ENCODE data around the gene PBX4. TPM values are rescaled to one million over a fixed set of nuclear protein-coding genes. Genes with fewer than 3 reads are reported as not detected.

The PBX4 gene
- total RNA-seq, 1 experiment from 2014 or later = 11.6 TPM

GRCh38 chr19:19566306-19566705 is 52.2 kb downstream of the PBX4 start:
- H3K9ac ChIP-seq (ENCODE audit: low read length) = no peak overlapping the region
- DNase-seq (ENCODE audit: low read depth, low spot score) = no peak
- H3K27ac ChIP-seq (ENCODE audit: low read depth, low read length) = no peak overlapping the region
- H3K9me3 ChIP-seq (ENCODE audit: control insufficient read depth in 1 of 2, insufficient read depth in 1 of 2, low read depth in 1 of 2, low read length in 2 of 2) = no peaks in the 10 kb centered on the region
- H3K79me2 ChIP-seq (ENCODE audit: insufficient read depth, low read length) = no peaks in the 10 kb centered on the region
- H3K27me3 ChIP-seq (ENCODE audit: insufficient read depth, low read length) = no peaks in the 10 kb centered on the region
- intact Hi-C loops (cut with micrococcal nuclease) = no loop called here
- H4K20me1 ChIP-seq (ENCODE audit: insufficient read depth) = no peaks in the 10 kb centered on the region
- no peaks in the 10 kb centered on the region for H3K9me2 ChIP-seq (ENCODE audit: insufficient read depth)
- H3K4me1 ChIP-seq (ENCODE audit: control insufficient read depth in 1 of 2, insufficient read depth in 2 of 2, low read length in 2 of 2) = no peaks in the 10 kb centered on the region
- H2AFZ ChIP-seq (ENCODE audit: low read depth, low read length, poor library complexity, severe bottlenecking) = no peak overlapping the region
- ChIA-PET CTCF (no interaction called here), RAD21 (ENCODE audit: low non-redundant PET in 1 of 2, low total read pairs in 2 of 2, uncharacterized antibody in 2 of 2, unreplicated experiment in 2 of 2) (no interaction called here), POLR2A (no interaction called here)
- no peak overlapping the region for H3K4me3 ChIP-seq (replicated peaks in 1 of 2; ENCODE audit: low read depth in 1 of 2, low read length in 2 of 2)
- BruUV-seq (replicated peaks) = no TSS peak
- ATAC-seq = no peak
- H3K36me3 ChIP-seq (ENCODE audit: control insufficient read depth in 1 of 2, insufficient read depth in 2 of 2, low read length in 2 of 2) = peaks cover 0 to 2% of the 10 kb centered on the region in 2 experiments; a peak in 2 of 4 replicates
- no peak overlapping the region for H3K4me2 ChIP-seq (ENCODE audit: low read length)
- TF ChIP-seq MAX (IDR thresholded peaks at IDR 0.05) = no peak
- TF ChIP-seq TCF7L2 (IDR thresholded peaks at IDR 0.05; ENCODE audit: borderline replicate concordance, extremely low read depth, insufficient read depth, insufficient read length) = no peak
- TF ChIP-seq YY1 (IDR thresholded peaks at IDR 0.05; ENCODE audit: extremely low read depth, insufficient replicate concordance, low read depth, low read length) = no peak
- TF ChIP-seq SIN3A (IDR thresholded peaks at IDR 0.05; ENCODE audit: low read depth) = no peak
- no peak for TF ChIP-seq JUND (IDR thresholded peaks at IDR 0.05)
- TF ChIP-seq REST (IDR thresholded peaks at IDR 0.05; ENCODE audit: low read depth) = no peak
- TF ChIP-seq CBX3 (IDR thresholded peaks at IDR 0.05; ENCODE audit: low read depth) = no peak
- no peak for TF ChIP-seq SP1 (IDR thresholded peaks at IDR 0.05; ENCODE audit: low read depth)
- no peak for TF ChIP-seq ZBTB33 (IDR thresholded peaks at IDR 0.05; ENCODE audit: extremely low read depth, insufficient replicate concordance, low read length)
- no peak for TF ChIP-seq EGR1 (IDR thresholded peaks at IDR 0.05; ENCODE audit: low read depth)
- no peak for TF ChIP-seq CTCF (IDR thresholded peaks at IDR 0.05 in 2 of 3, conservative IDR thresholded peaks at IDR 0.05 in 1 of 3; ENCODE audit: borderline replicate concordance in 1 of 3, insufficient read depth in 1 of 3, low read depth in 2 of 3, low read length in 2 of 3)
- no peak for TF ChIP-seq EZH2 (IDR thresholded peaks at IDR 0.05)
- no peak for TF ChIP-seq ATF3 (IDR thresholded peaks at IDR 0.05)
- no peak for TF ChIP-seq POLR2A (IDR thresholded peaks at IDR 0.05; ENCODE audit: borderline replicate concordance, extremely low read depth, insufficient read depth, insufficient read length)
- TF ChIP-seq POLR2AphosphoS5 (IDR thresholded peaks at IDR 0.05; ENCODE audit: low read depth, low read length) = no peak
- no peak for TF ChIP-seq ELF1 (IDR thresholded peaks at IDR 0.05; ENCODE audit: borderline replicate concordance, low read depth)
- no peak for TF ChIP-seq FOSL1 (IDR thresholded peaks at IDR 0.05; ENCODE audit: low read depth)
- TF ChIP-seq RAD21 (IDR thresholded peaks at IDR 0.05; ENCODE audit: low read depth) = no peak
